ENCODE results near the gene SLC5A10.
A peak's percentile ranks its signal among the peaks of the same experiment; 100 is the strongest.
"Not testable (repeated sequence)": the region's sequence is repeated elsewhere in the genome, so short reads cannot be mapped to it uniquely, and the experiment has no call there.

SLC5A10 gene

GRCh38 chr17:18949566-18949965 is 2.4 kb upstream of the SLC5A10 start:
- H3K4me2 ChIP-seq (ENCODE audit: low read length): no peak overlapping the region
- no peaks in the 10 kb centered on the region for H3K4me1 ChIP-seq (ENCODE audit: control insufficient read depth, insufficient read depth, low read length)
- H3K36me3 ChIP-seq (ENCODE audit: insufficient read depth, low read length): no peaks in the 10 kb centered on the region
- no peak overlapping the region for H3K9ac ChIP-seq (ENCODE audit: low read depth, low read length)
- H3K9me3 ChIP-seq (replicated peaks; ENCODE audit: low read length): no peaks in the 10 kb centered on the region
- no peak overlapping the region for H3K4me3 ChIP-seq (ENCODE audit: low read length)
- H3K27me3 ChIP-seq (ENCODE audit: control insufficient read depth, insufficient read depth, low read length): peaks cover 65% of the 10 kb centered on the region

DNA sequence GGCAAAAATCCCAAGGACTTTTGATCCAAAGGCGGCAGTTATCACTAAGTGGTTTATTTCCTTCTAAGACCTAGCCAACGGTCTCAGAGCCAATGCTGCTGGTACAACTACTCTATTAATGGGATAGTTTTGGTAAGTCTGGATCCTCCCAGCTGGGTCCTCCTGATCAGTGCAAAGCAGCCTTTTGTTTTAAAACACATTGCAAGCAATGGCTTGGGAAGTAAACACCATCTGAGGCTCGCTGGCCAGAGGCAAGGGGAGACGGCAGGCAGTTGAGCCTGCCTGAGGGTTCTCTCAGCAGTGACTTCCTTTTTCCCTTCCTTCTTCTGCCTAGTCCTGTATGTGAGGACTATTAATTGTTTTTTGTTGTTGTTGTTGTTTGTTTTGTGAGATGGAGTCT is 1.6 kb upstream of the SLC5A10 start:
- Histone ChIP-seq H3K36me3 (ENCODE audit: insufficient read depth, low read length) (no peaks in the 10 kb centered on the region), H3K27me3 (ENCODE audit: control insufficient read depth, insufficient read depth, low read length) (peaks cover 57% of the 10 kb centered on the region), H3K4me3 (ENCODE audit: low read length) (no peak overlapping the region), H3K4me1 (ENCODE audit: control insufficient read depth, insufficient read depth, low read length) (no peaks in the 10 kb centered on the region), H3K9me3 (replicated peaks; ENCODE audit: low read length) (no peaks in the 10 kb centered on the region), H3K4me2 (ENCODE audit: low read length) (no peak overlapping the region), H3K9ac (ENCODE audit: low read depth, low read length) (no peak overlapping the region)

GRCh38 chr17:18950944-18951905 is 740 bp upstream of the SLC5A10 start:
- no peaks in the 10 kb centered on the region for H3K36me3 ChIP-seq (ENCODE audit: insufficient read depth, low read length)
- no peaks in the 10 kb centered on the region for H3K9me3 ChIP-seq (replicated peaks; ENCODE audit: low read length)
- peak overlapping the region; percentile 19 for H3K4me2 ChIP-seq (ENCODE audit: low read length)
- no peak overlapping the region for H3K4me3 ChIP-seq (ENCODE audit: low read length)
- no peaks in the 10 kb centered on the region for H3K4me1 ChIP-seq (ENCODE audit: control insufficient read depth, insufficient read depth, low read length)
- peaks cover 50% of the 10 kb centered on the region for H3K27me3 ChIP-seq (ENCODE audit: control insufficient read depth, insufficient read depth, low read length)
- no peak overlapping the region for H3K9ac ChIP-seq (ENCODE audit: low read depth, low read length)

DNA sequence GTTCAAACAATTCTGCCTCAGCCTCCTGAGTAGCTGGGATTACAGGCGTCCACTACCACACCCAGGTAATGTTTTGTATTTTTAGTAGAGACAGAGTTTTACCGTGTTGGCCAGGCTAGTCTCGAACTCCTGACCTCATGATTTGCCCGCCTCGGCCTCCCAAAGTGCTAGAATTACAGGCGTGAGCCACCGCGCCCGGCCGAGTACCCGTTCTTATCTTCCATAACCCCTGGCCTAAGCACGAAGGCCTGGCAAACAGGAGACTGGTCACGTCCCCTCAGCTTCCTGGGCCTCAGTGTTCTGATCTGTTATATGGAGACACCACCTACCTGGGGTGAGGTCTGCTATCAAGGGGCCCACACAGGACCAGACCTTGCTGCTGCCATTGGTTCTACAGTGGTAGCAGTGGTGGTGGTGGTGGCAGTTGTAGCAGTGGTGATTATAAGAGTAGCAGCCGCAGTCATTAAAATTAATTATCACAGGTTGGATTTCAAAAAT is 1.3 kb downstream of the SLC5A10 start:
- Histone ChIP-seq H3K4me1 (ENCODE audit: control insufficient read depth, insufficient read depth, low read length) (no peaks in the 10 kb centered on the region), H3K4me2 (ENCODE audit: low read length) (no peak overlapping the region), H3K4me3 (ENCODE audit: low read length) (no peak overlapping the region), H3K9me3 (replicated peaks; ENCODE audit: low read length) (no peaks in the 10 kb centered on the region), H3K27me3 (ENCODE audit: control insufficient read depth, insufficient read depth, low read length) (peaks cover 33% of the 10 kb centered on the region), H3K9ac (ENCODE audit: low read depth, low read length) (no peak overlapping the region), H3K36me3 (ENCODE audit: insufficient read depth, low read length) (no peaks in the 10 kb centered on the region)

GRCh38 chr17:18954321-18954720 is 2.4 kb downstream of the SLC5A10 start:
- Histone ChIP-seq H3K27me3 (ENCODE audit: control insufficient read depth, insufficient read depth, low read length) (peaks cover 33% of the 10 kb centered on the region), H3K4me1 (ENCODE audit: control insufficient read depth, insufficient read depth, low read length) (no peaks in the 10 kb centered on the region), H3K9ac (ENCODE audit: low read depth, low read length) (no peak overlapping the region), H3K9me3 (replicated peaks; ENCODE audit: low read length) (no peaks in the 10 kb centered on the region), H3K4me3 (ENCODE audit: low read length) (no peak overlapping the region), H3K4me2 (ENCODE audit: low read length) (no peak overlapping the region), H3K36me3 (ENCODE audit: insufficient read depth, low read length) (no peaks in the 10 kb centered on the region)

- Histone ChIP-seq H3K4me3 (ENCODE audit: low read length) (no peak overlapping the region), H3K27me3 (ENCODE audit: control insufficient read depth, insufficient read depth, low read length) (peaks cover 26% of the 10 kb centered on the region), H3K9me3 (replicated peaks; ENCODE audit: low read length) (no peaks in the 10 kb centered on the region), H3K4me1 (ENCODE audit: control insufficient read depth, insufficient read depth, low read length) (no peaks in the 10 kb centered on the region), H3K9ac (ENCODE audit: low read depth, low read length) (no peak overlapping the region), H3K4me2 (ENCODE audit: low read length) (no peak overlapping the region), H3K36me3 (ENCODE audit: insufficient read depth, low read length) (no peaks in the 10 kb centered on the region)
Measured at GRCh38 chr17:18955009-18955408, 3.0 kb downstream of the SLC5A10 start.

DNA sequence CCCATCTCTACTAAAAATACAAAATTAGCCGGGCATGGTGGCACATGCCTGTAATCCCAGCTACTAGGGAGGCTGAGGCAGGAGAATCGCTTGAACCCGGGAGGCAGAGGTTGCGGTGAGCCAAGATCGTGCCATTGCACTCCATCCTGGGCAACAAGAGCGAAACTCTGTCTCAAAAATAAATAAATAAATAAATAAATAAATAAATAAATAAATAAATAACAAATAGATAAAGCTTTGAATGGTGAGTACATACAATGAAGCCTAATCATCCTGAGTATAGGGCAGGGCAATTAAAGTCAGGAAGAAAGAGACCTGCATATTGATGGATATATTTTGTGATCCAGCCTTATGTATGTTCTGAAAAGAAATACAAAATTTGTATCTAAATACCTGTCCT is 4.1 kb downstream of the SLC5A10 start:
- not testable (repeated sequence) for H3K4me2 ChIP-seq (ENCODE audit: low read length); H3K9me3 ChIP-seq (replicated peaks; ENCODE audit: low read length); H3K9ac ChIP-seq (ENCODE audit: low read depth, low read length); H3K36me3 ChIP-seq (ENCODE audit: insufficient read depth, low read length); H3K4me3 ChIP-seq (ENCODE audit: low read length); H3K4me1 ChIP-seq (ENCODE audit: control insufficient read depth, insufficient read depth, low read length)
- peaks cover 17% of the 10 kb centered on the region for H3K27me3 ChIP-seq (ENCODE audit: control insufficient read depth, insufficient read depth, low read length)

GRCh38 chr17:18956581-18956980 is 4.6 kb downstream of the SLC5A10 start:
- Histone ChIP-seq H3K9me3 (replicated peaks; ENCODE audit: low read length) (no peaks in the 10 kb centered on the region), H3K36me3 (ENCODE audit: insufficient read depth, low read length) (no peaks in the 10 kb centered on the region), H3K27me3 (ENCODE audit: control insufficient read depth, insufficient read depth, low read length) (peaks cover 11% of the 10 kb centered on the region), H3K4me1 (ENCODE audit: control insufficient read depth, insufficient read depth, low read length) (peaks cover 2% of the 10 kb centered on the region), H3K9ac (ENCODE audit: low read depth, low read length) (no peak overlapping the region), H3K4me3 (ENCODE audit: low read length) (no peak overlapping the region), H3K4me2 (ENCODE audit: low read length) (no peak overlapping the region)

GRCh38 chr17:18957831-18958230 is 5.9 kb downstream of the SLC5A10 start:
- no peaks in the 10 kb centered on the region for H3K36me3 ChIP-seq (ENCODE audit: insufficient read depth, low read length)
- H3K27me3 ChIP-seq (ENCODE audit: control insufficient read depth, insufficient read depth, low read length): peaks cover 2% of the 10 kb centered on the region
- no peaks in the 10 kb centered on the region for H3K9me3 ChIP-seq (replicated peaks; ENCODE audit: low read length)
- no peak overlapping the region for H3K4me2 ChIP-seq (ENCODE audit: low read length)
- H3K4me1 ChIP-seq (ENCODE audit: control insufficient read depth, insufficient read depth, low read length): peaks cover 14% of the 10 kb centered on the region
- H3K9ac ChIP-seq (ENCODE audit: low read depth, low read length): no peak overlapping the region
- no peak overlapping the region for H3K4me3 ChIP-seq (ENCODE audit: low read length)

DNA sequence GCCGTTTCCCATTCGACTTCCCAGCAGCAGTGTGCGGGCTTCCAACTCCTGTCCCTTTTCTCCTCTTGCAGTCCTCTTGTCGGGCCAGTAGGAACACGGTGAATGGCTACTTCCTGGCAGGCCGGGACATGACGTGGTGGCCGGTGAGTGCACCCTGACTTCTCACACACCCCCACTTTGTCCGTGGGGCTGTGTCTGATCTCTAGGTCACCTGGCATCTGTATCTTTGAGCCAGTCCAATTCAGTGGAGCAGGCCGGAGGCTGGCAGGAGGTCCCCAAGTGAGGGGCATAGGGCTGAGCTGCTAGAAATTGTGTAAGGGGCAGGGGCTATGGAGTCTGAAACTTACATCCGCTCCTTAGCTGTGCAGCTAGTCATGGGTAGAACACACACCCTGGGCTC is 6.6 kb downstream of the SLC5A10 start:
- peaks cover 22% of the 10 kb centered on the region for H3K4me1 ChIP-seq (ENCODE audit: control insufficient read depth, insufficient read depth, low read length)

GRCh38 chr17:18959071-18959844 is 7.3 kb downstream of the SLC5A10 start:
- no peak overlapping the region for H3K9ac ChIP-seq (ENCODE audit: low read depth, low read length)
- H3K36me3 ChIP-seq (ENCODE audit: insufficient read depth, low read length): no peaks in the 10 kb centered on the region
- peaks cover 2% of the 10 kb centered on the region for H3K27me3 ChIP-seq (ENCODE audit: control insufficient read depth, insufficient read depth, low read length)
- no peaks in the 10 kb centered on the region for H3K9me3 ChIP-seq (replicated peaks; ENCODE audit: low read length)
- no peak overlapping the region for H3K4me3 ChIP-seq (ENCODE audit: low read length)
- H3K4me2 ChIP-seq (ENCODE audit: low read length): no peak overlapping the region
- H3K4me1 ChIP-seq (ENCODE audit: control insufficient read depth, insufficient read depth, low read length): peaks cover 23% of the 10 kb centered on the region

More for the DNA sequence above, 6.6 kb downstream of the SLC5A10 start:
- H3K36me3 ChIP-seq (ENCODE audit: insufficient read depth, low read length): no peaks in the 10 kb centered on the region
- no peak overlapping the region for H3K4me2 ChIP-seq (ENCODE audit: low read length)
- H3K27me3 ChIP-seq (ENCODE audit: control insufficient read depth, insufficient read depth, low read length): peaks cover 2% of the 10 kb centered on the region
- H3K9ac ChIP-seq (ENCODE audit: low read depth, low read length): no peak overlapping the region
- H3K4me3 ChIP-seq (ENCODE audit: low read length): no peak overlapping the region
- no peaks in the 10 kb centered on the region for H3K9me3 ChIP-seq (replicated peaks; ENCODE audit: low read length)

Data from skeletal muscle satellite cell (primary cell).